NCI-H446 treated with DMSO at 0.1 percent for 48 hours (cell line): ENCODE measurements around the gene PHLDB2.
A peak's percentile ranks its signal among the peaks of the same experiment; 100 is the strongest.

ENCODE experiments used
- DNase-seq: peaks from one replicate; lab custom pipeline; 2025; lab: John Stamatoyannopoulos, UW

PHLDB2 gene

GRCh38 chr3:111999484-112000324, 140.6 kb downstream of the PHLDB2 start:
- DNase-seq, result no peak

- DNase-seq, result no peak
Measured at GRCh38 chr3:112000367-112000771, 141.3 kb downstream of the PHLDB2 start.

GRCh38 chr3:112000966-112001365, 141.9 kb downstream of the PHLDB2 start:
- DNase-seq, result no peak

GRCh38 chr3:112001526-112001925, 142.5 kb downstream of the PHLDB2 start:
- no peak for DNase-seq

GRCh38 chr3:112002096-112002971, 143.3 kb downstream of the PHLDB2 start:
- DNase-seq, result no peak

- no peak for DNase-seq
Measured at GRCh38 chr3:112003321-112004080, 144.4 kb downstream of the PHLDB2 start.

- DNase-seq, result no peak
Measured at GRCh38 chr3:112004187-112004586, 145.1 kb downstream of the PHLDB2 start.

GRCh38 chr3:112004669-112005068, 145.6 kb downstream of the PHLDB2 start:
- no peak for DNase-seq

GRCh38 chr3:112005091-112005672, 146.1 kb downstream of the PHLDB2 start:
- no peak for DNase-seq

GRCh38 chr3:112007633-112008032, 148.6 kb downstream of the PHLDB2 start:
- peak; percentile 9 for DNase-seq

- DNase-seq, result no peak
Measured at GRCh38 chr3:112009670-112010069, 150.6 kb downstream of the PHLDB2 start.

GRCh38 chr3:112010636-112011035, 151.6 kb downstream of the PHLDB2 start:
- peak; percentile 54 for DNase-seq

GRCh38 chr3:112011376-112011940, 152.4 kb downstream of the PHLDB2 start:
- no peak for DNase-seq

- no peak for DNase-seq
Measured at GRCh38 chr3:112012205-112012992, 153.3 kb downstream of the PHLDB2 start.

GRCh38 chr3:112013058-112013783, 154.2 kb downstream of the PHLDB2 start:
- peak; percentile 36 for DNase-seq

GRCh38 chr3:112013784-112014143, 154.7 kb downstream of the PHLDB2 start:
- DNase-seq, result no peak

- no peak for DNase-seq
Measured at GRCh38 chr3:112017091-112017490, 158.0 kb downstream of the PHLDB2 start.

- DNase-seq, result no peak
Measured at GRCh38 chr3:112018712-112019111, 159.6 kb downstream of the PHLDB2 start.

- DNase-seq, result no peak
Measured at GRCh38 chr3:112019716-112020115, 160.7 kb downstream of the PHLDB2 start.

- DNase-seq, result no peak
Measured at GRCh38 chr3:112020674-112021085, 161.6 kb downstream of the PHLDB2 start.
